Measurements from ENCODE around the gene CCDC6. TPM values are rescaled to one million over a fixed set of nuclear protein-coding genes. Genes with fewer than 3 reads are reported as not detected.

The CCDC6 gene
- total RNA-seq, 3 donors from 2014 or later (not counting 1 experiment from before 2014, with no cell fraction given) = 19.7 to 23.4 (median 20.8) TPM

GRCh38 chr10:59867590-59867989 is 38.8 kb downstream of the CCDC6 start:
- Mint-ChIP-seq H3K27ac (no peak overlapping the region), H3K4me1 (peaks cover 51 to 57% of the 10 kb centered on the region in 2 donors), H3K4me3 (no peak overlapping the region), H3K9me3 (no peaks in the 10 kb centered on the region), H3K27me3 (ENCODE audit: low read depth in 2 of 2) (no peaks in the 10 kb centered on the region), H3K36me3 (no peaks in the 10 kb centered on the region)
- H3K4me3 ChIP-seq (ENCODE audit: low read length) = no peak overlapping the region
- intact Hi-C loops (cut with micrococcal nuclease) = loop anchor here (5.0 kb wide), 1 partner anchor 165 kb away; no protein-coding TSS in a partner anchor
- DNase-seq (no peak), ATAC-seq (no peak)
- no peaks in the 10 kb centered on the region for H3K36me3 ChIP-seq (ENCODE audit: control insufficient read depth, insufficient read depth, low read length)
- no peak overlapping the region for H3K27ac ChIP-seq (ENCODE audit: low read length)
- H3K9me3 ChIP-seq (ENCODE audit: control insufficient read depth, insufficient read depth, low read length) = no peaks in the 10 kb centered on the region
- peaks cover 11% of the 10 kb centered on the region for H3K4me1 ChIP-seq (ENCODE audit: control insufficient read depth, insufficient read depth, low read length)
- TF ChIP-seq CTCF (IDR thresholded peaks at IDR 0.05) = no peak
- no peaks in the 10 kb centered on the region for H3K27me3 ChIP-seq (ENCODE audit: control insufficient read depth, insufficient read depth, low read length)
- WGBS (ENCODE audit: insufficient coverage) = 89% methylated on average over 6 of the region's 7 CpGs

- 35% methylated on average over 5 of the region's 5 CpGs for WGBS (ENCODE audit: insufficient coverage)
- Histone ChIP-seq H3K9me3 (ENCODE audit: control insufficient read depth, insufficient read depth, low read length) (no peaks in the 10 kb centered on the region), H3K27me3 (ENCODE audit: control insufficient read depth, insufficient read depth, low read length) (no peaks in the 10 kb centered on the region), H3K4me3 (ENCODE audit: low read length) (no peak overlapping the region), H3K4me1 (ENCODE audit: control insufficient read depth, insufficient read depth, low read length) (peaks cover 11% of the 10 kb centered on the region), H3K27ac (ENCODE audit: low read length) (no peak overlapping the region), H3K36me3 (ENCODE audit: control insufficient read depth, insufficient read depth, low read length) (no peaks in the 10 kb centered on the region)
- no peaks in the 10 kb centered on the region for H3K9me3 Mint-ChIP-seq
- H3K4me3 Mint-ChIP-seq = no peak overlapping the region
- ATAC-seq (peak in 2 of 3 donors; percentile 54 to 67), DNase-seq (peak in 1 of 2 donors; percentile 58)
- intact Hi-C loops (cut with micrococcal nuclease) = loop anchor here (1.0 to 5.0 kb wide), 2 partner anchors 41 to 167 kb away; partner anchors contain the start of gene CCDC6
- no peaks in the 10 kb centered on the region for H3K36me3 Mint-ChIP-seq
- H3K4me1 Mint-ChIP-seq = peaks cover 52 to 57% of the 10 kb centered on the region in 2 donors
- H3K27ac Mint-ChIP-seq = peak overlapping the region in 1 of 2 donors; percentile 23
- no peaks in the 10 kb centered on the region for H3K27me3 Mint-ChIP-seq (ENCODE audit: low read depth in 2 of 2)
- peak; percentile 42 for TF ChIP-seq CTCF (IDR thresholded peaks at IDR 0.05)
Measured at GRCh38 chr10:59865101-59865500, 41.3 kb downstream of the CCDC6 start.

- Histone ChIP-seq H3K4me3 (ENCODE audit: low read length) (no peak overlapping the region), H3K4me1 (ENCODE audit: control insufficient read depth, insufficient read depth, low read length) (peaks cover 11% of the 10 kb centered on the region), H3K9me3 (ENCODE audit: control insufficient read depth, insufficient read depth, low read length) (no peaks in the 10 kb centered on the region), H3K36me3 (ENCODE audit: control insufficient read depth, insufficient read depth, low read length) (no peaks in the 10 kb centered on the region), H3K27ac (ENCODE audit: low read length) (no peak overlapping the region), H3K27me3 (ENCODE audit: control insufficient read depth, insufficient read depth, low read length) (no peaks in the 10 kb centered on the region)
- Mint-ChIP-seq H3K36me3 (no peaks in the 10 kb centered on the region), H3K4me3 (no peak overlapping the region), H3K4me1 (peaks cover 49 to 51% of the 10 kb centered on the region in 2 donors), H3K9me3 (no peaks in the 10 kb centered on the region), H3K27ac (peak overlapping the region in 1 of 2 donors; percentile 23), H3K27me3 (ENCODE audit: low read depth in 2 of 2) (no peaks in the 10 kb centered on the region)
- DNase-seq = peak in 1 of 2 donors; percentile 42
- no peak for TF ChIP-seq CTCF (IDR thresholded peaks at IDR 0.05)
- intact Hi-C loops (cut with micrococcal nuclease) = no loop called here
- WGBS (ENCODE audit: insufficient coverage) = 97% methylated on average over 2 of the region's 5 CpGs
- ATAC-seq = peak in 1 of 3 donors; percentile 33
Measured at GRCh38 chr10:59864141-59864962, 42.0 kb downstream of the CCDC6 start.

Measured in natural killer cell (primary cell).